Neural progenitor cell (in vitro differentiated cells): ENCODE data around the gene C18orf63. TPM values are rescaled to one million over a fixed set of nuclear protein-coding genes. Genes with fewer than 3 reads are reported as not detected.

Experiments used
- DNase-seq: peaks from one replicate; pipeline ENCODE4 v3.0.0-alpha.2; 2016; ENCODE audit warnings: low spot score
- H2AFZ ChIP-seq: fragments of 200-600 bp; sonication (generic); replicated peaks from 2 replicates; pipeline ENCODE4 v1.6.1; 2016; ENCODE audit warnings: antibody characterized with exemption
- H3F3A ChIP-seq: fragments of 200-600 bp; sonication (generic); 2 replicates; pipeline ENCODE4 v1.6.1; 2016; ENCODE audit warnings: antibody characterized with exemption, low read depth
- H3K27ac ChIP-seq: fragments of 200-600 bp; sonication (generic); 2 replicates; pipeline ENCODE4 v1.5.1; 2016; ENCODE audit warnings: mild to moderate bottlenecking
- H3K27me3 ChIP-seq: fragments of 200-600 bp; sonication (generic); 2 replicates; pipeline ENCODE4 v1.6.1; 2016; ENCODE audit warnings: mild to moderate bottlenecking, moderate library complexity
- H3K36me3 ChIP-seq: fragments of 200-600 bp; sonication (generic); 2 replicates; pipeline ENCODE4 v1.5.1; 2016
- H3K4me1 ChIP-seq: fragments of 200-600 bp; sonication (generic); 2 replicates; pipeline ENCODE4 v1.6.1; 2016; ENCODE audit warnings: mixed run types
- H3K4me2 ChIP-seq: fragments of 200-600 bp; sonication (generic); 2 replicates; pipeline ENCODE4 v1.6.1; 2016
- H3K4me3 ChIP-seq: fragments of 200-600 bp; sonication (generic); 2 replicates; pipeline ENCODE4 v1.5.1; 2016
- H3K79me2 ChIP-seq: fragments of 200-600 bp; sonication (generic); 2 replicates; pipeline ENCODE4 v1.6.1; 2016; ENCODE audit warnings: low read depth
- H3K9ac ChIP-seq: fragments of 200-600 bp; sonication (generic); 2 replicates; pipeline ENCODE4 v1.6.1; 2016
- H3K9me3 ChIP-seq: fragments of 200-600 bp; sonication (generic); 2 replicates; pipeline ENCODE4 v1.5.1; 2016; ENCODE audit warnings: low read depth
- H4K20me1 ChIP-seq: fragments of 200-600 bp; sonication (generic); 2 replicates; pipeline ENCODE4 v1.6.1; 2016; ENCODE audit warnings: low read depth
- H3K27ac Mint-ChIP-seq: 3 replicates; pipeline ENCODE4 v1.8.0; 2021; ENCODE audit warnings: mixed read lengths
- H3K27me3 Mint-ChIP-seq: 2 replicates; pipeline ENCODE4 v1.8.0; 2022; ENCODE audit warnings: low read depth, mild to moderate bottlenecking, inconsistent platforms, moderate library complexity, mixed read lengths; ENCODE audit not compliant: insufficient read depth
- H3K36me3 Mint-ChIP-seq: 3 replicates; pipeline ENCODE4 v1.8.0; 2021; ENCODE audit warnings: mixed read lengths
- H3K4me1 Mint-ChIP-seq: 3 replicates; pipeline ENCODE4 v1.8.0; 2021; ENCODE audit warnings: mixed read lengths
- H3K4me3 Mint-ChIP-seq: 3 replicates; pipeline ENCODE4 v1.8.0; 2021; ENCODE audit warnings: mild to moderate bottlenecking, moderate library complexity, mixed read lengths
- H3K9me3 Mint-ChIP-seq: 3 replicates; pipeline ENCODE4 v1.8.0; 2020; ENCODE audit warnings: mixed read lengths
- CTCF ChIP-seq: fragments of 200-600 bp; sonication (generic); IDR thresholded peaks from 2 replicates; pipeline ENCODE4 v1.5.1; 2017; ENCODE audit warnings: antibody characterized with exemption, mild to moderate bottlenecking
- EZH2 ChIP-seq: fragments of 200-600 bp; sonication (generic); IDR thresholded peaks from 2 replicates; pipeline ENCODE4 v1.6.1; 2017; ENCODE audit warnings: antibody characterized with exemption, mild to moderate bottlenecking, moderate library complexity
- EZH2phosphoT487 ChIP-seq: fragments of 200-600 bp; sonication (generic); IDR thresholded peaks from 2 replicates; pipeline ENCODE4 v1.6.1; 2017; ENCODE audit warnings: antibody characterized with exemption
- total RNA-seq: library from RNA; depleted of rRNA; stranded (reverse); fragments of >200 nt; gene quantifications from 2 replicates; pipeline ENCODE4 v1.2.3, GENCODE V29; 2015; ENCODE audit warnings: low replicate concordance

Gene C18orf63
- total RNA-seq, 1 donor from 2014 or later: not detected

- peaks cover 6% of the 10 kb centered on the region for H3F3A ChIP-seq
- no peaks in the 10 kb centered on the region for H3K9me3 Mint-ChIP-seq
- no peak overlapping the region for H3K4me2 ChIP-seq
- no peaks in the 10 kb centered on the region for H3K36me3 ChIP-seq
- no peaks in the 10 kb centered on the region for H4K20me1 ChIP-seq
- no peaks in the 10 kb centered on the region for H3K27me3 Mint-ChIP-seq
- no peak overlapping the region for H2AFZ ChIP-seq
- no peaks in the 10 kb centered on the region for H3K27me3 ChIP-seq
- H3K27ac Mint-ChIP-seq: no peak overlapping the region
- TF ChIP-seq EZH2phosphoT487 (no peak), EZH2 (no peak), CTCF (no peak)
- H3K4me1 Mint-ChIP-seq: peaks cover 2% of the 10 kb centered on the region
- H3K36me3 Mint-ChIP-seq: no peaks in the 10 kb centered on the region
- no peak overlapping the region for H3K9ac ChIP-seq
- no peak overlapping the region for H3K4me3 Mint-ChIP-seq
- H3K79me2 ChIP-seq: no peaks in the 10 kb centered on the region
- no peak overlapping the region for H3K4me3 ChIP-seq
- no peak for DNase-seq
- peaks cover 15% of the 10 kb centered on the region for H3K4me1 ChIP-seq
- H3K27ac ChIP-seq: no peak overlapping the region
- no peaks in the 10 kb centered on the region for H3K9me3 ChIP-seq
Observed at GRCh38 chr18:74328206-74328605, 12.6 kb downstream of the C18orf63 start.

- Histone ChIP-seq H3K4me1 (peaks cover 19% of the 10 kb centered on the region), H3F3A (peaks cover 6% of the 10 kb centered on the region), H3K9ac (no peak overlapping the region), H3K27ac (no peak overlapping the region), H3K4me2 (no peak overlapping the region), H4K20me1 (no peaks in the 10 kb centered on the region), H3K27me3 (no peaks in the 10 kb centered on the region), H3K4me3 (no peak overlapping the region), H3K9me3 (no peaks in the 10 kb centered on the region), H3K79me2 (no peaks in the 10 kb centered on the region), H3K36me3 (no peaks in the 10 kb centered on the region), H2AFZ (no peak overlapping the region)
- Mint-ChIP-seq H3K9me3 (no peaks in the 10 kb centered on the region), H3K4me3 (no peak overlapping the region), H3K36me3 (no peaks in the 10 kb centered on the region), H3K4me1 (peaks cover 2% of the 10 kb centered on the region), H3K27ac (no peak overlapping the region), H3K27me3 (no peaks in the 10 kb centered on the region)
- no peak for DNase-seq
- TF ChIP-seq EZH2phosphoT487 (no peak), CTCF (no peak), EZH2 (no peak)
Observed at GRCh38 chr18:74329688-74330205, 14.1 kb downstream of the C18orf63 start.

GRCh38 chr18:74331404-74331803, 15.8 kb downstream of the C18orf63 start:
- Histone ChIP-seq H3K9me3 (no peaks in the 10 kb centered on the region), H3K4me2 (no peak overlapping the region), H3F3A (peaks cover 6% of the 10 kb centered on the region), H3K4me1 (peaks cover 16% of the 10 kb centered on the region), H3K9ac (no peak overlapping the region), H2AFZ (peak overlapping the region; percentile 26), H3K79me2 (no peaks in the 10 kb centered on the region), H4K20me1 (no peaks in the 10 kb centered on the region), H3K36me3 (no peaks in the 10 kb centered on the region), H3K27me3 (no peaks in the 10 kb centered on the region), H3K4me3 (no peak overlapping the region), H3K27ac (no peak overlapping the region)
- Mint-ChIP-seq H3K4me3 (no peak overlapping the region), H3K4me1 (peaks cover 2% of the 10 kb centered on the region), H3K27me3 (no peaks in the 10 kb centered on the region), H3K27ac (no peak overlapping the region), H3K9me3 (no peaks in the 10 kb centered on the region), H3K36me3 (no peaks in the 10 kb centered on the region)
- peak; percentile 20 for DNase-seq
- TF ChIP-seq EZH2phosphoT487 (no peak), EZH2 (no peak), CTCF (peak; percentile 44)
